Naive thymus-derived CD4-positive, alpha-beta T cell (primary cell): ENCODE results near the gene HIPK2. TPM values are rescaled to one million over a fixed set of nuclear protein-coding genes. Genes with fewer than 3 reads are reported as not detected.

Experiments
- ATAC-seq: fragments of 150-1000 bp; cut with Tn5 transposase; 2 replicates; pipeline ENCODE4 v1.10.0; 2021; ENCODE audit warnings: mild to moderate bottlenecking, moderate library complexity
- CTCF ChIA-PET: fragments of 350-600 bp; sonication (Branson Sonifier 250); formaldehyde crosslinking; loops from one replicate; lab custom pipeline; 2021; ENCODE audit warnings: antibody characterized with exemption; lab: Charles Lee
- POLR2A ChIA-PET: fragments of 350-600 bp; sonication (Branson Sonifier 250); formaldehyde crosslinking; loops from one replicate; lab custom pipeline; 2021; ENCODE audit warnings: antibody characterized with exemption, inconsistent platforms; lab: Charles Lee
- DNase-seq, 9 donors: peaks; one replicate each; pipeline versions ENCODE4 v3.0.0 to v3.0.0-alpha.2; 2020 to 2022; ENCODE audit warnings: mixed read lengths in 1 of 9
- H3K27ac ChIP-seq: one replicate; pipeline ENCODE4 v1.7.0; 2013; ENCODE audit warnings: mild to moderate bottlenecking, low read depth, low read length, moderate library complexity
- H3K27me3 ChIP-seq, 2 donors: one replicate each; pipeline ENCODE4 v1.7.0; 2013; ENCODE audit warnings: low read length in 2 of 2, mild to moderate bottlenecking in 2 of 2, moderate library complexity in 2 of 2; ENCODE audit not compliant: control insufficient read depth in 2 of 2, insufficient read depth in 2 of 2
- H3K36me3 ChIP-seq, 3 experiments: 1 replicate in 2 of 3; 2 replicates in 1 of 3; pipeline ENCODE4 v1.7.0; 2013; ENCODE audit warnings: low read length in 3 of 3, mild to moderate bottlenecking in 3 of 3, moderate library complexity in 1 of 3; ENCODE audit not compliant: insufficient read depth in 3 of 3, control insufficient read depth in 2 of 3
- H3K4me1 ChIP-seq, 2 donors: one replicate each; pipeline ENCODE4 v1.7.0; 2013; ENCODE audit warnings: low read length in 2 of 2, mild to moderate bottlenecking in 2 of 2, moderate library complexity in 1 of 2; ENCODE audit not compliant: control insufficient read depth in 2 of 2, insufficient read depth in 2 of 2
- H3K4me3 ChIP-seq: 2 replicates; pipeline ENCODE4 v1.7.0; 2013; ENCODE audit warnings: mild to moderate bottlenecking, low read length
- H3K9me3 ChIP-seq, 3 experiments: 1 replicate in 2 of 3; 2 replicates in 1 of 3; pipeline ENCODE4 v1.7.0; 2013; ENCODE audit warnings: low read length in 3 of 3; ENCODE audit not compliant: control insufficient read depth in 2 of 3
- H3K27ac Mint-ChIP-seq, 9 donors: one replicate each; pipeline ENCODE4 v1.8.0; 2020 to 2022; ENCODE audit warnings: mixed read lengths in 9 of 9, mild to moderate bottlenecking in 8 of 9, moderate library complexity in 5 of 9, inconsistent platforms in 2 of 9
- H3K27me3 Mint-ChIP-seq, 5 donors: one replicate each; pipeline ENCODE4 v1.8.0; 2021 to 2022; ENCODE audit warnings: mixed read lengths in 5 of 5, mild to moderate bottlenecking in 1 of 5
- H3K36me3 Mint-ChIP-seq, 5 donors: one replicate each; pipeline ENCODE4 v1.8.0; 2020 to 2022; ENCODE audit warnings: mixed read lengths in 5 of 5, mild to moderate bottlenecking in 3 of 5, inconsistent platforms in 1 of 5
- H3K4me1 Mint-ChIP-seq, 7 donors: one replicate each; pipeline ENCODE4 v1.8.0; 2020 to 2022; ENCODE audit warnings: mixed read lengths in 7 of 7, mild to moderate bottlenecking in 3 of 7, inconsistent platforms in 1 of 7
- H3K4me3 Mint-ChIP-seq, 10 donors: one replicate each; pipeline ENCODE4 v1.8.0; 2020 to 2022; ENCODE audit warnings: mild to moderate bottlenecking in 10 of 10, mixed read lengths in 10 of 10, moderate library complexity in 6 of 10, inconsistent platforms in 2 of 10
- H3K9me3 Mint-ChIP-seq, 11 donors: one replicate each; pipeline ENCODE4 v1.8.0; 2020 to 2022; ENCODE audit warnings: mixed read lengths in 11 of 11, mild to moderate bottlenecking in 4 of 11, inconsistent platforms in 1 of 11, moderate library complexity in 1 of 11
- intact Hi-C, 2 donors: fragments of 100-400 bp; cut with micrococcal nuclease; formaldehyde crosslinking; loops; one replicate each; pipeline ENCODE4 v1.15.1; 2023
- polyA plus RNA-seq, 2 donors: library from polyadenylated mRNA; unstranded; fragments of 300-500 nt; fragmentation: Illumina TruSeq; gene quantifications; one replicate each; pipeline ENCODE4 v1.2.3, GENCODE V29; 2021
- total RNA-seq, 6 experiments: library from RNA in 5 of 6; stranded (reverse) in 5 of 6; gene quantifications; 1 replicate in 5 of 6; 2 replicates in 1 of 6; pipeline ENCODE4 v1.2.3 and lab custom pipeline; 2021 to 2026

The HIPK2 gene
- total and polyA plus RNA-seq, 7 experiments from 2014 or later: 4.6 to 44.0 (median 36.1) TPM

- Mint-ChIP-seq H3K27me3 (no peaks in the 10 kb centered on the region), H3K36me3 (peaks cover 0 to 10% (median 5%) of the 10 kb centered on the region in 5 donors), H3K27ac (peak overlapping the region in 5 of 9 donors; percentile 20 to 83 (median 32)), H3K4me1 (peaks cover 28 to 91% (median 82%) of the 10 kb centered on the region in 7 donors), H3K4me3 (peak overlapping the region in 2 of 10 donors; percentile 2 to 15), H3K9me3 (no peaks in the 10 kb centered on the region)
- ChIA-PET CTCF (interaction anchor here (0.6 to 1.1 kb wide), 2 partner anchors 12 to 23 kb away, joined by 3 read pairs; no protein-coding TSS in a partner anchor), POLR2A (no interaction called here)
- intact Hi-C loops: no loop called here
- H3K27ac ChIP-seq: no peak overlapping the region
- no peak for ATAC-seq
- H3K4me3 ChIP-seq: no peak overlapping the region
- H3K36me3 ChIP-seq: no peaks in the 10 kb centered on the region
- no peaks in the 10 kb centered on the region for H3K9me3 ChIP-seq
- H3K27me3 ChIP-seq: no peaks in the 10 kb centered on the region
- no peaks in the 10 kb centered on the region for H3K4me1 ChIP-seq
- no peak for DNase-seq
Measured at GRCh38 chr7:139749545-139749944, 28.3 kb downstream of the HIPK2 start.

- ChIA-PET POLR2A (no interaction called here), CTCF (no interaction called here)
- DNase-seq (no peak), ATAC-seq (peak; percentile 56)
- Mint-ChIP-seq H3K4me3 (no peak overlapping the region), H3K36me3 (peaks cover 0 to 9% (median 3%) of the 10 kb centered on the region in 5 donors), H3K9me3 (no peaks in the 10 kb centered on the region), H3K27me3 (no peaks in the 10 kb centered on the region), H3K27ac (no peak overlapping the region), H3K4me1 (peaks cover 25 to 91% (median 82%) of the 10 kb centered on the region in 7 donors)
- no peaks in the 10 kb centered on the region for H3K9me3 ChIP-seq
- H3K4me1 ChIP-seq: no peaks in the 10 kb centered on the region
- H3K4me3 ChIP-seq: no peak overlapping the region
- H3K27me3 ChIP-seq: no peaks in the 10 kb centered on the region
- intact Hi-C loops: no loop called here
- H3K27ac ChIP-seq: no peak overlapping the region
- no peaks in the 10 kb centered on the region for H3K36me3 ChIP-seq
Measured at GRCh38 chr7:139748941-139749340, 28.9 kb downstream of the HIPK2 start.

DNA sequence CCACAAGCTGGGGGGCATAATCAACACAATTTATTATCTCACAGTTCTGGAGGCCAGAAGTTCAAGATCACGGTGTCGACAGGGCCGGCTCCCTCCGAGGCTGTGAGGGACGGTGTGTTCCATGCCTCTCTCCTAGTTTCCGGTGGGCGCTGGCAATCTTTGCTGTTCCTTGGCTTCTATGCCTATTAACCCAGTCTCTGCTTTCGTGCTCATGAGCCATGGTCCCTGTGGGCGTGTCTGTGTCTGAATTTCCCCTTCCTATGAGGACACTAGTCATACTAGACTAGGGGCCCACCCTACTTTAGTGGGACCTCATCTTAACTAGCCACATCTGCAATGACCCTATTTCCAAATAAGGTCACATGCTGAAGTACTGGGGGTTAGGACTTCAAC, 29.4 kb downstream of the HIPK2 start:
- H3K4me3 ChIP-seq: no peak overlapping the region
- H3K4me1 ChIP-seq: no peaks in the 10 kb centered on the region
- no peaks in the 10 kb centered on the region for H3K36me3 ChIP-seq
- ChIA-PET CTCF (no interaction called here), POLR2A (no interaction called here)
- Mint-ChIP-seq H3K4me1 (peaks cover 25 to 90% (median 83%) of the 10 kb centered on the region in 7 donors), H3K36me3 (peaks cover 0 to 9% (median 4%) of the 10 kb centered on the region in 5 donors), H3K4me3 (no peak overlapping the region), H3K27ac (peak overlapping the region in 1 of 9 donors; percentile 55), H3K9me3 (no peaks in the 10 kb centered on the region), H3K27me3 (no peaks in the 10 kb centered on the region)
- DNase-seq (no peak), ATAC-seq (no peak)
- no peak overlapping the region for H3K27ac ChIP-seq
- H3K27me3 ChIP-seq: no peaks in the 10 kb centered on the region
- intact Hi-C loops: no loop called here
- no peaks in the 10 kb centered on the region for H3K9me3 ChIP-seq

GRCh38 chr7:139747662-139748372, 30.0 kb downstream of the HIPK2 start:
- no peak for ATAC-seq
- Histone ChIP-seq H3K27me3 (no peaks in the 10 kb centered on the region), H3K27ac (no peak overlapping the region), H3K4me1 (no peaks in the 10 kb centered on the region), H3K36me3 (no peaks in the 10 kb centered on the region), H3K9me3 (no peaks in the 10 kb centered on the region), H3K4me3 (no peak overlapping the region)
- ChIA-PET CTCF (no interaction called here), POLR2A (interaction anchor here (1.1 kb wide), 1 partner anchor 10 kb away, joined by 4 read pairs; no protein-coding TSS in a partner anchor)
- Mint-ChIP-seq H3K27ac (peak overlapping the region in 1 of 9 donors; percentile 55), H3K27me3 (no peaks in the 10 kb centered on the region), H3K4me1 (peaks cover 22 to 90% (median 83%) of the 10 kb centered on the region in 7 donors), H3K4me3 (no peak overlapping the region), H3K36me3 (peaks cover 0 to 9% (median 4%) of the 10 kb centered on the region in 5 donors), H3K9me3 (no peaks in the 10 kb centered on the region)
- intact Hi-C loops: no loop called here
- DNase-seq: no peak

- Mint-ChIP-seq H3K27ac (peak overlapping the region in 2 of 9 donors; percentile 59 to 79), H3K9me3 (no peaks in the 10 kb centered on the region), H3K27me3 (no peaks in the 10 kb centered on the region), H3K4me1 (peaks cover 17 to 88% (median 82%) of the 10 kb centered on the region in 7 donors), H3K36me3 (peaks cover 0 to 5% (median 4%) of the 10 kb centered on the region in 5 donors), H3K4me3 (peak overlapping the region in 1 of 10 donors; percentile 44)
- H3K27me3 ChIP-seq: no peaks in the 10 kb centered on the region
- no peak for DNase-seq
- H3K9me3 ChIP-seq: no peaks in the 10 kb centered on the region
- no peaks in the 10 kb centered on the region for H3K36me3 ChIP-seq
- intact Hi-C loops: no loop called here
- POLR2A ChIA-PET: interaction anchor here (1.1 kb wide), 1 partner anchor 9 kb away, joined by 4 read pairs; no protein-coding TSS in a partner anchor
- CTCF ChIA-PET: interaction anchor here (1.0 kb wide), 1 partner anchor 259 kb away, joined by 3 read pairs; no protein-coding TSS in a partner anchor
- no peak overlapping the region for H3K27ac ChIP-seq
- ATAC-seq: no peak
- no peak overlapping the region for H3K4me3 ChIP-seq
- H3K4me1 ChIP-seq: no peaks in the 10 kb centered on the region
Measured at GRCh38 chr7:139746652-139747051, 31.1 kb downstream of the HIPK2 start.

- H3K9me3 ChIP-seq: no peaks in the 10 kb centered on the region
- no peaks in the 10 kb centered on the region for H3K4me1 ChIP-seq
- no peak overlapping the region for H3K4me3 ChIP-seq
- Mint-ChIP-seq H3K27ac (peak overlapping the region in 1 of 9 donors; percentile 8), H3K9me3 (no peaks in the 10 kb centered on the region), H3K36me3 (peaks cover 0 to 5% (median 4%) of the 10 kb centered on the region in 5 donors), H3K4me3 (no peak overlapping the region), H3K4me1 (peaks cover 13 to 87% (median 79%) of the 10 kb centered on the region in 7 donors), H3K27me3 (no peaks in the 10 kb centered on the region)
- ATAC-seq: peak; percentile 10
- no peak for DNase-seq
- H3K27me3 ChIP-seq: no peaks in the 10 kb centered on the region
- H3K36me3 ChIP-seq: no peaks in the 10 kb centered on the region
- no peak overlapping the region for H3K27ac ChIP-seq
- intact Hi-C loops: no loop called here
- ChIA-PET POLR2A (interaction anchor here (0.5 to 1.1 kb wide), 2 partner anchors 9 to 18 kb away, joined by 3 read pairs; no protein-coding TSS in a partner anchor), CTCF (interaction anchor here (1.1 kb wide), 1 partner anchor 29 kb away, joined by 3 read pairs; no protein-coding TSS in a partner anchor)
Measured at GRCh38 chr7:139745678-139746143, 32.1 kb downstream of the HIPK2 start.
